ENCODE results near the gene NT5DC4.

- no peak for TF ChIP-seq ELK1 (IDR thresholded peaks at IDR 0.05; ENCODE audit: borderline replicate concordance, low read depth, low read length)
- TF ChIP-seq CTCF (conservative IDR thresholded peaks at IDR 0.05; ENCODE audit: low read depth, low read length) = peak; percentile 99
- TF ChIP-seq POLR2A (IDR thresholded peaks at IDR 0.05; ENCODE audit: low read depth, low read length) = peak; percentile 49; the same call in 1 of the 2 replicates
- no peak for TF ChIP-seq RFX5 (IDR thresholded peaks at IDR 0.05; ENCODE audit: low read depth, low read length)
- TF ChIP-seq SMC3 (IDR thresholded peaks at IDR 0.05; ENCODE audit: low read depth, low read length) = peak; percentile 100
- peak; percentile 100 for TF ChIP-seq RAD21 (IDR thresholded peaks at IDR 0.05; ENCODE audit: low read length)
- no peak for TF ChIP-seq RCOR1 (IDR thresholded peaks at IDR 0.05; ENCODE audit: insufficient replicate concordance, low read length)
- peak; percentile 42; the same call in 1 of the 2 replicates for TF ChIP-seq MAZ (IDR thresholded peaks at IDR 0.05; ENCODE audit: borderline replicate concordance, low read depth, low read length)
- TF ChIP-seq CEBPB (IDR thresholded peaks at IDR 0.05; ENCODE audit: low read depth, low read length) = peak; percentile 43; the same call in 1 of the 2 replicates
- TF ChIP-seq USF2 (IDR thresholded peaks at IDR 0.05; ENCODE audit: low read depth, low read length) = no peak
- no peak for TF ChIP-seq NFE2L2 (IDR thresholded peaks at IDR 0.05; ENCODE audit: low read depth, low read length)
- TF ChIP-seq FOS (IDR thresholded peaks at IDR 0.05; ENCODE audit: low read depth, low read length) = no peak
- no peak for TF ChIP-seq MAFK (IDR thresholded peaks at IDR 0.05; ENCODE audit: low read depth, low read length)
Measured at GRCh38 chr2:112726487-112727190, 5.8 kb downstream of the NT5DC4 start.

Data from IMR-90 (cell line).